ENCODE data around the gene WWOX. TPM values are rescaled to one million over a fixed set of nuclear protein-coding genes. Genes with fewer than 3 reads are reported as not detected.

WWOX gene
- total RNA-seq, 1 donor from 2014 or later = 106 TPM

GRCh38 chr16:78684030-78684611 is 584.7 kb downstream of the WWOX start:
- peak overlapping the region; percentile 57 to 58 for H3K27ac ChIP-seq
- H3K27me3 ChIP-seq = no peaks in the 10 kb centered on the region
- H3K4me3 ChIP-seq = no peak overlapping the region
- H3K9me3 ChIP-seq = no peaks in the 10 kb centered on the region
- H3K36me3 ChIP-seq = no peaks in the 10 kb centered on the region
- no peak for TF ChIP-seq CTCF (IDR thresholded peaks at IDR 0.05)
- peak in 1 of 2 donors; percentile 89 for DNase-seq (ENCODE audit: low spot score in 2 of 2)
- H3K4me1 ChIP-seq = peaks cover 0 to 13% of the 10 kb centered on the region in 2 donors
- intact Hi-C loops (cut with DNase I) = loop anchor here (5.0 to 10.0 kb wide), 2 partner anchors 918 to 1031 kb away; partner anchors contain the start of gene MAF

GRCh38 chr16:78684655-78685375 is 585.4 kb downstream of the WWOX start:
- Histone ChIP-seq H3K4me3 (no peak overlapping the region), H3K27me3 (no peaks in the 10 kb centered on the region), H3K36me3 (no peaks in the 10 kb centered on the region), H3K27ac (peak overlapping the region; percentile 57 to 58), H3K9me3 (no peaks in the 10 kb centered on the region), H3K4me1 (peaks cover 0 to 13% of the 10 kb centered on the region in 2 donors)
- peak in 1 of 2 donors; percentile 78 for DNase-seq (ENCODE audit: low spot score in 2 of 2)
- intact Hi-C loops (cut with DNase I) = loop anchor here (5.0 to 10.0 kb wide), 2 partner anchors 917 to 1030 kb away; partner anchors contain the start of gene MAF
- no peak for TF ChIP-seq CTCF (IDR thresholded peaks at IDR 0.05)

GRCh38 chr16:78686601-78687000 is 587.1 kb downstream of the WWOX start:
- TF ChIP-seq CTCF (IDR thresholded peaks at IDR 0.05) = no peak
- H3K9me3 ChIP-seq = no peaks in the 10 kb centered on the region
- H3K27ac ChIP-seq = no peak overlapping the region
- H3K4me3 ChIP-seq = no peak overlapping the region
- no peaks in the 10 kb centered on the region for H3K27me3 ChIP-seq
- peaks cover 0 to 13% of the 10 kb centered on the region in 2 donors for H3K4me1 ChIP-seq
- DNase-seq (ENCODE audit: low spot score in 2 of 2) = no peak
- intact Hi-C loops (cut with DNase I) = loop anchor here (10.0 kb wide), 1 partner anchor 1028 kb away; no protein-coding TSS in a partner anchor
- H3K36me3 ChIP-seq = no peaks in the 10 kb centered on the region

- intact Hi-C loops (cut with DNase I) = loop anchor here (10.0 kb wide), 1 partner anchor 1026 kb away; no protein-coding TSS in a partner anchor
- Histone ChIP-seq H3K4me3 (no peak overlapping the region), H3K4me1 (peaks cover 0 to 8% of the 10 kb centered on the region in 2 donors), H3K27ac (no peak overlapping the region), H3K27me3 (no peaks in the 10 kb centered on the region), H3K9me3 (no peaks in the 10 kb centered on the region), H3K36me3 (no peaks in the 10 kb centered on the region)
- TF ChIP-seq CTCF (IDR thresholded peaks at IDR 0.05) = no peak
- DNase-seq (ENCODE audit: low spot score in 2 of 2) = no peak
Observed at GRCh38 chr16:78689028-78689427, 589.6 kb downstream of the WWOX start.

GRCh38 chr16:78689536-78689935 is 590.1 kb downstream of the WWOX start:
- Histone ChIP-seq H3K4me1 (peaks cover 0 to 6% of the 10 kb centered on the region in 2 donors), H3K27me3 (no peaks in the 10 kb centered on the region), H3K4me3 (no peak overlapping the region), H3K36me3 (no peaks in the 10 kb centered on the region), H3K27ac (no peak overlapping the region), H3K9me3 (no peaks in the 10 kb centered on the region)
- no peak for DNase-seq (ENCODE audit: low spot score in 2 of 2)
- no peak for TF ChIP-seq CTCF (IDR thresholded peaks at IDR 0.05)
- intact Hi-C loops (cut with DNase I) = loop anchor here (10.0 kb wide), 1 partner anchor 1025 kb away; no protein-coding TSS in a partner anchor
